Choroid plexus epithelial cell (primary cell): ENCODE data around the gene ARHGEF4.

Experiments used
- DNase-seq: peaks from one replicate; pipeline ENCODE4 v3.0.0-alpha.2; 2010; ENCODE audit warnings: low read depth
- H3K4me3 ChIP-seq: 2 replicates; pipeline ENCODE4 v1.5.1; 2011; ENCODE audit warnings: low read depth, mild to moderate bottlenecking, control low read depth, low read length, moderate library complexity
- TF ChIP-seq, protein P1 (sequence below): conservative IDR thresholded peaks from 2 replicates; pipeline ENCODE4 v1.5.1; 2011; ENCODE audit warnings: low read depth, mild to moderate bottlenecking, control low read depth, inconsistent platforms, low read length, moderate library complexity

ARHGEF4 gene

DNA sequence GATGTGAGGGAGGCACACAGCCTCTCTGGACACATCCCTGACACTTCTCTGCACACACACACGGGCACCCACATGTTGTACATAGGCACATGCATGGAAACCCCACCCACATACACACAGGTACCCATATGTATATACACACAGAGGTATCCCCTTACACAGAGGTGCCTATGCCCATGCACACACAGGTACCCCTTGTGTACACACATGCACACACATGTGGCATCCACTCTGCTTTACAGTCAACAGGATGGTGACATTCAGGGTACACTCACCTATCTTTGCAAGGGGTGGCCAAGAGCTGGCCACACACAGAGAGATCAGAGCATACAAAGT is 197.0 kb downstream of the ARHGEF4 start:
- no peak for DNase-seq
- TF ChIP-seq, protein P1, sequence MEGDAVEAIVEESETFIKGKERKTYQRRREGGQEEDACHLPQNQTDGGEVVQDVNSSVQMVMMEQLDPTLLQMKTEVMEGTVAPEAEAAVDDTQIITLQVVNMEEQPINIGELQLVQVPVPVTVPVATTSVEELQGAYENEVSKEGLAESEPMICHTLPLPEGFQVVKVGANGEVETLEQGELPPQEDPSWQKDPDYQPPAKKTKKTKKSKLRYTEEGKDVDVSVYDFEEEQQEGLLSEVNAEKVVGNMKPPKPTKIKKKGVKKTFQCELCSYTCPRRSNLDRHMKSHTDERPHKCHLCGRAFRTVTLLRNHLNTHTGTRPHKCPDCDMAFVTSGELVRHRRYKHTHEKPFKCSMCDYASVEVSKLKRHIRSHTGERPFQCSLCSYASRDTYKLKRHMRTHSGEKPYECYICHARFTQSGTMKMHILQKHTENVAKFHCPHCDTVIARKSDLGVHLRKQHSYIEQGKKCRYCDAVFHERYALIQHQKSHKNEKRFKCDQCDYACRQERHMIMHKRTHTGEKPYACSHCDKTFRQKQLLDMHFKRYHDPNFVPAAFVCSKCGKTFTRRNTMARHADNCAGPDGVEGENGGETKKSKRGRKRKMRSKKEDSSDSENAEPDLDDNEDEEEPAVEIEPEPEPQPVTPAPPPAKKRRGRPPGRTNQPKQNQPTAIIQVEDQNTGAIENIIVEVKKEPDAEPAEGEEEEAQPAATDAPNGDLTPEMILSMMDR = no peak
- H3K4me3 ChIP-seq = no peak overlapping the region

DNA sequence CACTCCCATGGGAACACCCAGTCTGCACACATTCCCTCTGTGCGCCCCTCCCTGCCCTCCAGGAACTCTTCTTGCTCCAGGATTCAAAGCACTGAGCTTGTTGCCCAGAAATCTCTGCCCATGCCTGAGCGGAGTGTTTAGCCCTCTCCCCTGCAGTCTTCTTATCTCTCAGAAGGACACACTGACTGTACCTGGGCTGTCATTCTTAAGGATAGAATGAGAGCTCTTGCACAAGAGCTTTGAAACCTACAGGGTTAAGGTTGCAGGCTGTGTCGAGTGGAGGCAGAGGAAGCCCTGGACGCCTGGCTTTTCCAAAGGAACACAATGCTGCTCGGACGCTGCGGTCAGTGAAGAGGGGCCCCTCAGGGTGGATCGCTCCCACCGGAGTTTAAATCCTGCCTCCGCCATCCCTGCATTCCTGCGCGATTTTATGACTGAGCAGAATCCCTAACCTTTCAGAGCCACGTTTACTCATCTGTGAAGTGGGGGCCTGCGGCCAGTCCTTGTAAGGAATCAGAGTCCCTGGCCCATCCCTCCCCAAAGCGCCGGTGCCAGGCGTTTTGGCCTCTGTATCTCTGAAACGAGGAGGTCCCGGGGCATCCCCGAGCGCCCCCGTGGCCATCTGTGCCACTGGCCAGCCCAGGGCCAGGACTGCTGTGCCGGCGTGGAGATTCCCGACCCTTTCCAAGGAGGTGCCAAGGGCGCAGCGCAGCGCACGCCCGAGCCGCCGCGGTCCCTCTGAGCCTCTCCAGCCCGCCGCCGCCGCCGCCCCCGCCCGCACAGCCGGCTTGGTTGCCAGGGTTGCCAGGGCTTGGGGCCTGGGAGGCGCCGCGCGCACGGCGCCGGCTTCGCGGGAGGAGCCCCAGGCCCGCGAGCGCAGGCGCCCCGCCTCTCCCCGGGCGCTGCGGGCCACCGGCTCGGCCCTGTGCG is 197.7 kb downstream of the ARHGEF4 start:
- DNase-seq = peak; percentile 12
- H3K4me3 ChIP-seq = peak overlapping the region; percentile 46
- TF ChIP-seq, protein P1 = no peak

DNA sequence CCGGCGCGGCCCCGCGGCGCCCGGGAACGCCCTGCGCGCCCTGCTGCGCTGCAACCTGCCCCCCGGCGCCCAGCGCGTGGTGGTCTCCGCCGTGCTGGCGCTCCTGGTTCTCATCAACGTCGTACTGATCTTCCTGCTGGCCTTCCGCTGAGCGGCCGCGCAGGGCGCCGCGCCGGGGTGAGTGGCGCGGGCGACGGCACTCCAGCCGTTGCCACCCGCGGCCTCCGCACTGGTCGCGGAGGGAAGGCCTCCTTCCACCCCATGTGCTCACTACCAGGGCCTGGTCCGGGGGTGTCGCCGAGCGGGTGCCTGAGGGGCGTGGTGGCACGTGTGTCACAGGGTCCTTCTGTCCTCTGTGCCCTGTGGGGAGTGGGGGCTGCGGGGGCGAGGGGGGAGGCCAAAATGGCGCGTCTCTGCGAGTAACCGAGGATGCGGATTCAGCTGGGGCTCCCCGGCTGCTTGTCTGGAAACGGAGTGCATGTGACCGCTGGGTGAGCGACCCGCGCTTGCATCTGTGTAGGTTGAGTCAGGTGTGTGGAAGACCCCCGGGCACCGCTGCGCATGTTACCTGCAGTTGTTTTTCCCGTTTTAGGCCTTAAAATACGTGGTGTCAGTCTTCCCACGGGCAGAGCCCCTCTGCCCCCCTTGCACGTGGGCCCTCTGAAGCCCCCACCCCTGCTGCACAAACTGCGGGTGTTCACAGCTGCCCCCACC is 198.6 kb downstream of the ARHGEF4 start:
- TF ChIP-seq, protein P1 = no peak
- H3K4me3 ChIP-seq = peak overlapping the region; percentile 51
- no peak for DNase-seq

DNA sequence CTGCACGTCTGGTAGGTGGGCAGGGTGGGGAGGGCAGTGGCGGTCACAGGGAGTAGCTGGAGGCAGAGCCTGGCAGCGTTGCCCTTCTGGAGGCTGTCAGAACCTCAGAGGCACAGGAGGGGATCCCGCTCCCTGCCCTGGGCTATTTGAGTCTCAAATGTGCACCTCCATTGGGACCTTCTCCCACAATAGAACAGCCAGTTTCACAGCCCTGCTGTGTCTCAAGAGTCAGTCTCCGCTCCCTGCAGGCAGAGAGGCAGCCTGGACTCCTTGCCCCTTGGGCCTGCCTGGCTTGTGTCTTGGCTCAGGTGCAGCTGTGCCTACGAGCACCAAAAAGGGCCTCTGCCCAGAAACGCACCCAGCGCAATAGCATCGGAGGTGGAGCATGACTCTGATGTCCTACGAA is 199.1 kb downstream of the ARHGEF4 start:
- TF ChIP-seq, protein P1 = no peak
- no peak overlapping the region for H3K4me3 ChIP-seq
- DNase-seq = no peak

DNA sequence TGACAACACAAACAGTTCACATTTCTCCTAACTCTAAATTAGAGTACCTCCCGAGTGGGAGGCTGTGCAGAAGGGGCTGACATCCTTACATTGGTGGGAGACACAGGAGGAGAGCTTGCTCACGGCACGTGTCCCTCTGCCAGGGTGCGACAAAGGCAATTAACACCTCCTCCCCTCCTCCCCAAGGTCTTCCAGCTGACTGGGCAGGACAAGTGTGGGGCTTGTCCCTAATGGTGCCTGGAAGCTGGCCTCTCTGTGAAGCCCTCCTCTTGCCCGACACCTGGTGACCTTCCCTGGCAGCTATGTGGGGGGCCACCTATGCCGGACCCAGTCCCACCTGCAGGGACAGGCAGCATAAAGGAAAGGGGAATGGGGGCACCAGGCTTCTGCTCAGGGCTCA is 199.6 kb downstream of the ARHGEF4 start:
- TF ChIP-seq, protein P1 = no peak
- no peak for DNase-seq
- H3K4me3 ChIP-seq = no peak overlapping the region

DNA sequence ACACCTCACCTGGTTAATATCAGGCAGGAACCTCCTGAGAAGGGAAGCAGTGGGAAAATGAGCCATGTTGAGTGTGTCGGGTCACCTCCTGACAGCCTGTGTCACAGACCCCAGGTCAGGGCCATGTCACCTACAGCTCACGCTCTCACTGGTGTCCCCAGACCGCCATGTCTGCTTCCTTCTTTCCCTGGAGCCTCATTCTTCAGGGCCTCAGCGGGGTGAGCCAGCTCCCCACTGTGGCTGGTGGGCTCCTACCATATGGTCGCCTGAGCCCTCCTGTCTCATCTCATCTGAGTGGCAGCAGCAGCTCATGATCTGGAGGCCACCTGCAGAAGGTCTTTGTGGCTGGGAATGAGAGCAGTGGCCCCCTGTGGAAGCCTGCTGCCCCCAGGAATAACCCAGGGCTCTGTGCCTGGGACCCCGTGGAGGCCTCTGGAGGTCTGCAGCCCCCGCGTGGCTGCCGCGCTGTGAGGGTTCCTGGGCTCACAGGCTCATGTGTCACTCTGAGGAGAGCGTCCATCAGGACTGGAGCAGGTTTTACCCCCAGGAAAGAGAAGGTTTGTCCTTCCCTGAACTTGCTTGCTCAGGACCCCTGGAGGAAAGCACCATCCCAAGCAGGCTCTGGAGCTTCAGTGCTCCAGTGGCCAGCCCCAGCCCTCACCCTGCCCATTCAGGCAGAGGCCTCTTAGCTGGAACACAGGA is 200.1 kb downstream of the ARHGEF4 start:
- no peak for DNase-seq
- H3K4me3 ChIP-seq = no peak overlapping the region
- TF ChIP-seq, protein P1 = no peak
